Keratinocyte (primary cell): ENCODE measurements around the gene SH3BGRL3. TPM values are rescaled to one million over a fixed set of nuclear protein-coding genes. Genes with fewer than 3 reads are reported as not detected.

Experiments
- DNase-seq: peaks from one replicate; pipeline ENCODE4 v3.0.0-alpha.2; 2011; ENCODE audit warnings: low read depth, missing footprints, low spot score
- FAIRE-seq: peaks from 2 replicates; lab custom pipeline; 2011; peaks lifted over from hg19 to GRCh38; lab: Jason Lieb, UNC
- H2AFZ ChIP-seq: 2 replicates; pipeline ENCODE4 v1.6.0; 2012; ENCODE audit warnings: low read length, control low read depth, inconsistent platforms; ENCODE audit not compliant: control insufficient read depth
- H3K27ac ChIP-seq: 2 replicates; pipeline ENCODE4 v1.5.1; 2011; ENCODE audit warnings: low read length; ENCODE audit not compliant: control insufficient read depth, insufficient read depth
- H3K27me3 ChIP-seq: 3 replicates; pipeline ENCODE4 v1.6.0; 2011; ENCODE audit warnings: low read length; ENCODE audit not compliant: control insufficient read depth, insufficient read depth; ENCODE audit errors: extremely low read depth
- H3K36me3 ChIP-seq, 2 experiments: 2 replicates in 1 of 2; 3 replicates in 1 of 2; pipeline ENCODE4 v1.5.1; 2011; ENCODE audit warnings: low read length in 2 of 2, mild to moderate bottlenecking in 1 of 2; ENCODE audit not compliant: control insufficient read depth in 2 of 2, insufficient read depth in 2 of 2; ENCODE audit errors: extremely low read depth in 1 of 2
- H3K4me1 ChIP-seq: 3 replicates; pipeline ENCODE4 v1.5.1; 2011; ENCODE audit warnings: low read length; ENCODE audit not compliant: control insufficient read depth, insufficient read depth; ENCODE audit errors: extremely low read depth
- H3K4me2 ChIP-seq: 3 replicates; pipeline ENCODE4 v1.6.0; 2011; ENCODE audit warnings: low read depth, low read length; ENCODE audit not compliant: control insufficient read depth, insufficient read depth; ENCODE audit errors: extremely low read depth
- H3K4me3 ChIP-seq, 3 experiments: fragments of 200-600 bp in 1 of 3; sonication (generic) in 1 of 3; 2 replicates in 2 of 3; 3 replicates in 1 of 3; pipeline ENCODE4 v1.5.1; 2011 to 2016; ENCODE audit warnings: low read length in 3 of 3, mild to moderate bottlenecking in 3 of 3, control low read depth in 2 of 3, inconsistent platforms in 1 of 3, low read depth in 1 of 3, mixed read lengths in 1 of 3, mixed run types in 1 of 3, moderate library complexity in 1 of 3; ENCODE audit not compliant: control insufficient read depth in 2 of 3, insufficient read depth in 2 of 3; ENCODE audit errors: extremely low read depth in 1 of 3
- H3K79me2 ChIP-seq: 2 replicates; pipeline ENCODE4 v1.6.0; 2012; ENCODE audit warnings: low read length; ENCODE audit not compliant: control insufficient read depth, insufficient read depth
- H3K9ac ChIP-seq: 3 replicates; pipeline ENCODE4 v1.6.0; 2011; ENCODE audit warnings: low read length; ENCODE audit not compliant: control insufficient read depth, insufficient read depth; ENCODE audit errors: extremely low read depth
- H3K9me1 ChIP-seq: 3 replicates; pipeline ENCODE4 v1.6.0; 2011; ENCODE audit warnings: low read length; ENCODE audit not compliant: control insufficient read depth, insufficient read depth; ENCODE audit errors: extremely low read depth
- H3K9me3 ChIP-seq: 2 replicates; pipeline ENCODE4 v1.5.1; 2012; ENCODE audit warnings: low read depth, low read length; ENCODE audit not compliant: control insufficient read depth
- H4K20me1 ChIP-seq: 3 replicates; pipeline ENCODE4 v1.6.0; 2011; ENCODE audit warnings: low read length; ENCODE audit not compliant: control insufficient read depth, insufficient read depth; ENCODE audit errors: extremely low read depth
- EZH2 ChIP-seq: IDR thresholded peaks from one replicate; pipeline ENCODE4 v1.6.1; 2012; ENCODE audit warnings: inconsistent platforms, mild to moderate bottlenecking, low read length, moderate library complexity
- dilution Hi-C: fragments of 300-500 bp; cut with MboI; formaldehyde crosslinking; loops from one replicate; pipeline ENCODE4 v1.7.0; 2020; ENCODE audit warnings: low sequenced_read_pairs; ENCODE audit not compliant: extremely low pct_ligation_motif_present
- polyA plus RNA-seq, 5 experiments: library from polyadenylated mRNA; depleted of rRNA in 3 of 5; stranded (reverse) in 3 of 5; stranded (forward) in 1 of 5; unstranded in 1 of 5; fragments of >200 nt; gene quantifications; 1 replicate in 1 of 5; 2 replicates in 3 of 5; 3 replicates in 1 of 5; pipeline versions ENCODE4 v1.2.1 to v1.2.3, GENCODE V29; 2011 to 2012; ENCODE audit warnings: missing spikeins in 2 of 5, low read depth in 1 of 5, low replicate concordance in 1 of 5
- TF ChIP-seq, protein P1 (sequence below), 3 experiments: IDR thresholded peaks in 1 of 3; conservative IDR thresholded peaks in 1 of 3; optimal IDR thresholded peaks in 1 of 3; 2 replicates in 2 of 3; 3 replicates in 1 of 3; pipeline versions ENCODE3 to v1.5.1; 2011; ENCODE audit warnings: low read length in 3 of 3, mild to moderate bottlenecking in 3 of 3, moderate library complexity in 2 of 3, control low read depth in 1 of 3, inconsistent platforms in 1 of 3; ENCODE audit not compliant: insufficient read depth in 2 of 3; ENCODE audit errors: extremely low read depth in 1 of 3

Gene SH3BGRL3
- polyA plus RNA-seq, 1 donor (not counting 4 experiments of a cell fraction or from before 2014, with no cell fraction given) = 196 TPM

DNA sequence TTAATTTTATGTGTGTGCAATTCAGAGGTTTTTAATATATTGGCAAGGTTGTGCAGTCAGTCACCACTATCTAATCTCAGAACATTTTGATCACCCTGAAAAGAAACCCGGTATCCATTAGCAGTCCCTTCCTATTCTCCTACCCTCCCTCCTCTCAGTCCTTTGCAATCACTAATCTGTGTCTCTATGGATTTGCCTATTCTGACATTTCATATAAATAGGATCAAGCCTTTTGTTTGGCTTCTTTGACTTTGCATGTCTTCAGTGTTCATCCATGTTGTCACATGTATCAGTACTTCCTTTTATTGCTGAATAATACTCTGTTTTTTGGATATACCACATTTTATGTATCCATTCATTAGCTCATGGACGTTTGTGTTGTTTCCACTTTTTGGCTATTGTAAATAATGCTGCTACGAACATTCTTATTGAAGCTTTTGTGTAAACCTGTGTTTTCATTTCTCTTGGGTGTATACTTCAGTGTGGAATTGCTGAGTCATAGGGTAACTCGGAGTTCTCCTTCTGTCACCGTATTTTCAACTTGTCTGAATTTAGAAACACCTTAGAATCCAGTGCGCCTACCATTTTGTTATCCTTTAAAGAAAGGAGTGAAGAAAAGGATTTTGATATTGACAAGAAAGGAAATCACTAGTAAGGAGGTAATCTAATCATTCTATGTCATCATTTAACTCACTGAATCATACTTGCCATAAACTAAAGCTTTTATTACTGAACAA lies 42.5 kb upstream of the SH3BGRL3 start:
- dilution Hi-C loops = no loop called here
- Histone ChIP-seq H3K9ac (no peak overlapping the region), H3K4me3 (peak overlapping the region in 1 of 3 experiments; percentile 30), H3K79me2 (peaks cover 65% of the 10 kb centered on the region), H3K4me2 (peak overlapping the region; percentile 55), H3K9me1 (no peaks in the 10 kb centered on the region), H4K20me1 (no peaks in the 10 kb centered on the region), H3K27ac (peak overlapping the region; percentile 55), H3K27me3 (no peaks in the 10 kb centered on the region), H3K36me3 (peaks cover 0 to 4% of the 10 kb centered on the region in 2 experiments), H3K9me3 (no peaks in the 10 kb centered on the region), H3K4me1 (peaks cover 21% of the 10 kb centered on the region), H2AFZ (peak overlapping the region; percentile 54)
- FAIRE-seq = peak; percentile 34
- TF ChIP-seq, protein P1, sequence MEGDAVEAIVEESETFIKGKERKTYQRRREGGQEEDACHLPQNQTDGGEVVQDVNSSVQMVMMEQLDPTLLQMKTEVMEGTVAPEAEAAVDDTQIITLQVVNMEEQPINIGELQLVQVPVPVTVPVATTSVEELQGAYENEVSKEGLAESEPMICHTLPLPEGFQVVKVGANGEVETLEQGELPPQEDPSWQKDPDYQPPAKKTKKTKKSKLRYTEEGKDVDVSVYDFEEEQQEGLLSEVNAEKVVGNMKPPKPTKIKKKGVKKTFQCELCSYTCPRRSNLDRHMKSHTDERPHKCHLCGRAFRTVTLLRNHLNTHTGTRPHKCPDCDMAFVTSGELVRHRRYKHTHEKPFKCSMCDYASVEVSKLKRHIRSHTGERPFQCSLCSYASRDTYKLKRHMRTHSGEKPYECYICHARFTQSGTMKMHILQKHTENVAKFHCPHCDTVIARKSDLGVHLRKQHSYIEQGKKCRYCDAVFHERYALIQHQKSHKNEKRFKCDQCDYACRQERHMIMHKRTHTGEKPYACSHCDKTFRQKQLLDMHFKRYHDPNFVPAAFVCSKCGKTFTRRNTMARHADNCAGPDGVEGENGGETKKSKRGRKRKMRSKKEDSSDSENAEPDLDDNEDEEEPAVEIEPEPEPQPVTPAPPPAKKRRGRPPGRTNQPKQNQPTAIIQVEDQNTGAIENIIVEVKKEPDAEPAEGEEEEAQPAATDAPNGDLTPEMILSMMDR (optimal IDR thresholded peaks at IDR 0.05 in 1 of 3, IDR thresholded peaks at IDR 0.05 in 1 of 3, conservative IDR thresholded peaks at IDR 0.05 in 1 of 3; ENCODE audit: extremely low read depth in 1 of 3, insufficient read depth in 2 of 3, low read length in 3 of 3) = no peak
- no peak for TF ChIP-seq EZH2
- DNase-seq = no peak

DNA sequence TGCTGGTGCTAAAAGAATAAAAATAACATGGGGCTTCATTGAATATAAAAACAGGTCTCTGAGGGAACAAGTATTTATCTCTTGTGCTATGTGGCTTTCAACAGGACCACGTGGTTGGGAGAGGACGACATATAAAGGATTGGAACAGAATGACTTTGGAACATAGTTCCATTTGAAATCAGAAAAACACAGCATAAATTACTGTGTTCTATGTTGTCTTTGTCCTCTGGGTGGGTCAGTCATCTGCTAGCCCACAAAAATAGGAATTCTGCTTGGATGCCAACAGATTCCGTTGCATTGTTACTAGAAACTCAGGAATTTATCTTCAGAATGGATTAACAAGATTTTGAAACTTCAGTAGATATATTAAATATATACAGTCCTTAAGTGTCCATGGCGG lies 40.0 kb upstream of the SH3BGRL3 start:
- H4K20me1 ChIP-seq = no peaks in the 10 kb centered on the region
- H3K4me3 ChIP-seq = no peak overlapping the region
- no peak overlapping the region for H2AFZ ChIP-seq
- DNase-seq (no peak), FAIRE-seq (no peak)
- H3K9me1 ChIP-seq = no peaks in the 10 kb centered on the region
- H3K9me3 ChIP-seq = no peaks in the 10 kb centered on the region
- H3K27ac ChIP-seq = no peak overlapping the region
- no peak overlapping the region for H3K9ac ChIP-seq
- TF ChIP-seq, protein P1 (optimal IDR thresholded peaks at IDR 0.05 in 1 of 3, IDR thresholded peaks at IDR 0.05 in 1 of 3, conservative IDR thresholded peaks at IDR 0.05 in 1 of 3; ENCODE audit: extremely low read depth in 1 of 3, insufficient read depth in 2 of 3, low read length in 3 of 3) = no peak
- no peak for TF ChIP-seq EZH2
- peaks cover 68% of the 10 kb centered on the region for H3K79me2 ChIP-seq
- H3K27me3 ChIP-seq = no peaks in the 10 kb centered on the region
- H3K4me2 ChIP-seq = no peak overlapping the region
- H3K36me3 ChIP-seq = peaks cover 3 to 10% of the 10 kb centered on the region in 2 experiments
- dilution Hi-C loops = no loop called here
- H3K4me1 ChIP-seq = peaks cover 17% of the 10 kb centered on the region
